Measurements from ENCODE around the gene ADGB. TPM values are rescaled to one million over a fixed set of nuclear protein-coding genes. Genes with fewer than 3 reads are reported as not detected.

Gene ADGB
- total and polyA plus RNA-seq, 2 donors (not counting 1 experiment from before 2014, with no cell fraction given), result not detected

- intact Hi-C loops (cut with micrococcal nuclease), result no loop called here
- DNase-seq, result no peak
- no peaks in the 10 kb centered on the region for H3K9me3 ChIP-seq (ENCODE audit: control extremely low read depth in 1 of 3, control insufficient read depth in 2 of 3, insufficient read depth in 1 of 3, low read length in 2 of 3)
- Mint-ChIP-seq H3K4me1 (peaks cover 3% of the 10 kb centered on the region), H3K27ac (no peak overlapping the region), H3K27me3 (peaks cover 4% of the 10 kb centered on the region), H3K4me3 (no peak overlapping the region), H3K9me3 (ENCODE audit: insufficient read depth) (no peaks in the 10 kb centered on the region)
- no peak overlapping the region for H3K27ac ChIP-seq (ENCODE audit: low read length in 2 of 2)
- H3K4me3 ChIP-seq (ENCODE audit: control extremely low read depth in 1 of 5, extremely low read depth in 1 of 5, insufficient read depth in 1 of 5, low read depth in 2 of 5, low read length in 4 of 5), result no peak overlapping the region
- no peaks in the 10 kb centered on the region for H3K36me3 ChIP-seq (replicated peaks in 1 of 2; ENCODE audit: control extremely low read depth in 1 of 2, control insufficient read depth in 1 of 2, extremely low read depth in 1 of 2, insufficient read depth in 2 of 2, low read length in 1 of 2)
- H4K20me1 ChIP-seq (ENCODE audit: control insufficient read depth, insufficient read depth, low read length, poor library complexity, severe bottlenecking), result no peaks in the 10 kb centered on the region
- no peaks in the 10 kb centered on the region for H3K4me1 ChIP-seq (ENCODE audit: control insufficient read depth in 2 of 2, insufficient read depth in 2 of 2, low read length in 2 of 2)
- POLR2A ChIA-PET, result no interaction called here
- H3K79me2 ChIP-seq (ENCODE audit: control insufficient read depth, insufficient read depth, low read length), result no peaks in the 10 kb centered on the region
- H2AFZ ChIP-seq (ENCODE audit: insufficient read depth, low read depth, low read length, poor library complexity, severe bottlenecking), result no peak overlapping the region
- TF ChIP-seq CTCF (IDR thresholded peaks at IDR 0.05), result no peak
- no peak for TF ChIP-seq EZH2 (IDR thresholded peaks at IDR 0.05; ENCODE audit: borderline replicate concordance, insufficient read depth, low read depth, low read length, poor library complexity, severe bottlenecking)
- ATAC-seq (ENCODE audit: low read depth), result no peak
- WGBS (ENCODE audit: insufficient coverage), result no CpG with 5 or more reads among the region's 1 CpG
- CTCF ChIA-PET, result no interaction called here
- no peak overlapping the region for H3K4me2 ChIP-seq (replicated peaks; ENCODE audit: low read depth, low read length, poor library complexity, severe bottlenecking)
- peaks cover 0 to 5% (median 0%) of the 10 kb centered on the region in 4 experiments for H3K27me3 ChIP-seq (replicated peaks in 1 of 4; ENCODE audit: control extremely low read depth in 1 of 4, control insufficient read depth in 3 of 4, insufficient read depth in 4 of 4, low read length in 3 of 4)
- no peak overlapping the region for H3K9ac ChIP-seq (ENCODE audit: low read length)
These were observed 4.3 kb upstream of the ADGB start for GRCh38 chr6:146594495-146594894.

- intact Hi-C loops (cut with micrococcal nuclease), result no loop called here
- ATAC-seq (ENCODE audit: low read depth) (no peak), DNase-seq (no peak)
- Histone ChIP-seq H3K79me2 (ENCODE audit: control insufficient read depth, insufficient read depth, low read length) (no peaks in the 10 kb centered on the region), H3K4me3 (ENCODE audit: control extremely low read depth in 1 of 5, extremely low read depth in 1 of 5, insufficient read depth in 1 of 5, low read depth in 2 of 5, low read length in 4 of 5) (no peak overlapping the region), H3K27ac (ENCODE audit: low read length in 2 of 2) (no peak overlapping the region), H3K36me3 (replicated peaks in 1 of 2; ENCODE audit: control extremely low read depth in 1 of 2, control insufficient read depth in 1 of 2, extremely low read depth in 1 of 2, insufficient read depth in 2 of 2, low read length in 1 of 2) (no peaks in the 10 kb centered on the region), H4K20me1 (ENCODE audit: control insufficient read depth, insufficient read depth, low read length, poor library complexity, severe bottlenecking) (no peaks in the 10 kb centered on the region), H3K4me1 (ENCODE audit: control insufficient read depth in 2 of 2, insufficient read depth in 2 of 2, low read length in 2 of 2) (no peaks in the 10 kb centered on the region), H3K4me2 (replicated peaks; ENCODE audit: low read depth, low read length, poor library complexity, severe bottlenecking) (no peak overlapping the region), H3K27me3 (replicated peaks in 1 of 4; ENCODE audit: control extremely low read depth in 1 of 4, control insufficient read depth in 3 of 4, insufficient read depth in 4 of 4, low read length in 3 of 4) (peaks cover 0 to 5% (median 0%) of the 10 kb centered on the region in 4 experiments), H3K9ac (ENCODE audit: low read length) (no peak overlapping the region), H2AFZ (ENCODE audit: insufficient read depth, low read depth, low read length, poor library complexity, severe bottlenecking) (no peak overlapping the region), H3K9me3 (ENCODE audit: control extremely low read depth in 1 of 3, control insufficient read depth in 2 of 3, insufficient read depth in 1 of 3, low read length in 2 of 3) (no peaks in the 10 kb centered on the region)
- Mint-ChIP-seq H3K9me3 (ENCODE audit: insufficient read depth) (no peaks in the 10 kb centered on the region), H3K4me3 (no peak overlapping the region), H3K4me1 (peaks cover 3% of the 10 kb centered on the region), H3K27me3 (peaks cover 4% of the 10 kb centered on the region), H3K27ac (no peak overlapping the region)
- TF ChIP-seq CTCF (IDR thresholded peaks at IDR 0.05), result no peak
- no peak for TF ChIP-seq EZH2 (IDR thresholded peaks at IDR 0.05; ENCODE audit: borderline replicate concordance, insufficient read depth, low read depth, low read length, poor library complexity, severe bottlenecking)
- CTCF ChIA-PET, result no interaction called here
- POLR2A ChIA-PET, result no interaction called here
- WGBS (ENCODE audit: insufficient coverage), result no CpG with 5 or more reads among the region's 2 CpGs
These were observed 2.6 kb upstream of the ADGB start for GRCh38 chr6:146595972-146596731.

Data from B cell (primary cell).